GM19372 (cell line): Measurements from ENCODE around the gene ARF6.
"Not testable (repeated sequence)": the region's sequence is repeated elsewhere in the genome, so short reads cannot be mapped to it uniquely, and the experiment has no call there.

Experiments
- ATAC-seq: cut with Tn5 transposase; IDR thresholded peaks from one replicate; pipeline ENCODE4 v1.9.1; 2021; ENCODE audit warnings: mild to moderate bottlenecking, low read depth, moderate library complexity; ENCODE audit not compliant: unreplicated experiment

Gene ARF6

GRCh38 chr14:49936246-49936645, 43.4 kb downstream of the ARF6 start:
- not testable (repeated sequence) for ATAC-seq

- not testable (repeated sequence) for ATAC-seq
Measured at GRCh38 chr14:49936882-49937281, 44.0 kb downstream of the ARF6 start.

GRCh38 chr14:49939215-49939614, 46.3 kb downstream of the ARF6 start:
- ATAC-seq, result not testable (repeated sequence)

- no peak for ATAC-seq
Measured at GRCh38 chr14:49939884-49940510, 47.1 kb downstream of the ARF6 start.

- ATAC-seq, result no peak
Measured at GRCh38 chr14:49940808-49941421, 48.0 kb downstream of the ARF6 start.

- no peak for ATAC-seq
Measured at GRCh38 chr14:49942090-49942489, 49.2 kb downstream of the ARF6 start.

- ATAC-seq, result no peak
Measured at GRCh38 chr14:49944501-49944900, 51.6 kb downstream of the ARF6 start.

- no peak for ATAC-seq
Measured at GRCh38 chr14:49945448-49946319, 52.8 kb downstream of the ARF6 start.
